GM19351 (cell line): ENCODE data around the gene MET.
"Not testable (repeated sequence)": the region's sequence is repeated elsewhere in the genome, so short reads cannot be mapped to it uniquely, and the experiment has no call there.

Experiments
- ATAC-seq: cut with Tn5 transposase; IDR thresholded peaks from one replicate; pipeline ENCODE4 v1.9.1; 2021; ENCODE audit warnings: mild to moderate bottlenecking, moderate library complexity; ENCODE audit not compliant: unreplicated experiment

MET gene

DNA sequence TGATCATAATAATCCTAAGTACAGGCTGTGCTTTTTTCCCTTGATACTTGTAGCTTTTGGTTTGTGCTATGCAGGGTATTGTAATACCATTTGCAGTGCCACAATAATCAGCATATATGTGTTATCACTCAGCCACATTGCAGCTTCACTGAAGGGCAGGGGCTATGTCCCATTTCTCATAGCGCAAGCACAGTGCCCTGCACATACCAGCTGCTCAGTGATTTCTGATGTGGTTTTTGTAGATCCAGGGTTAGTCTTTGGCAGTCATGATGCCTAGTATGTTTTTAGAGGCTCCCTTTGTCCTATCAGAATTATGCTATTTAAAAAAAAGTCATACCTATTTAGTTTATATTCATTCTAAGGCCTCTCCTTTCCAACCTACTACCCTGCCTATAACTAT lies 25.8 kb downstream of the MET start:
- ATAC-seq, result no peak

DNA sequence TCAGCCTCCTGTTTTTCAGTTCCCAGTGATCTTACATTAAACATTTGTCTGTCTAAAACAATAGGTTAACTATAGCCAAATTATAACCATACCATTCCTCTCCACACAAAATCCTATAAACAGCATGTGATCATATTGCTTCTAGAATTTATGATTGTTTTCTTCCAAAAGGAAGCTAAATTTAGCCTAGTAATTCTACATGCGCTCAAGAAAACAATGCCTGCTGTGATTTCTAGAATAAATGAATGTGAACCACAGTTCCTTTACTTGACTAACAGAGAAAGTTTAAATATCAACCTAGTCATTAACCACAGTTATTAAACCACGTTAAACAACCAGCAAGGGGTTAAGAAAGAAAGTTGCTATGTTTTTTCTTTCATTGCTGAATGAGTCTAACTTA lies 26.4 kb downstream of the MET start:
- no peak for ATAC-seq

DNA sequence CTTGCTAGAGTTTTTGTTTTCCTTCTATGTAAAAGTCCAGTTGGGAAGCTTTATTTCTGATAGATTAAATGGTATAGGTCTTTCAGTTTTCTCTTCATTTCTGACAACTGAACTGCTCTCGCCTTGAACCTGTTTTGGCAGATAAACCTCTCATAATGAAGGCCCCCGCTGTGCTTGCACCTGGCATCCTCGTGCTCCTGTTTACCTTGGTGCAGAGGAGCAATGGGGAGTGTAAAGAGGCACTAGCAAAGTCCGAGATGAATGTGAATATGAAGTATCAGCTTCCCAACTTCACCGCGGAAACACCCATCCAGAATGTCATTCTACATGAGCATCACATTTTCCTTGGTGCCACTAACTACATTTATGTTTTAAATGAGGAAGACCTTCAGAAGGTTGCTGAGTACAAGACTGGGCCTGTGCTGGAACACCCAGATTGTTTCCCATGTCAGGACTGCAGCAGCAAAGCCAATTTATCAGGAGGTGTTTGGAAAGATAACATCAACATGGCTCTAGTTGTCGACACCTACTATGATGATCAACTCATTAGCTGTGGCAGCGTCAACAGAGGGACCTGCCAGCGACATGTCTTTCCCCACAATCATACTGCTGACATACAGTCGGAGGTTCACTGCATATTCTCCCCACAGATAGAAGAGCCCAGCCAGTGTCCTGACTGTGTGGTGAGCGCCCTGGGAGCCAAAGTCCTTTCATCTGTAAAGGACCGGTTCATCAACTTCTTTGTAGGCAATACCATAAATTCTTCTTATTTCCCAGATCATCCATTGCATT lies 27.1 kb downstream of the MET start:
- ATAC-seq, result no peak

DNA sequence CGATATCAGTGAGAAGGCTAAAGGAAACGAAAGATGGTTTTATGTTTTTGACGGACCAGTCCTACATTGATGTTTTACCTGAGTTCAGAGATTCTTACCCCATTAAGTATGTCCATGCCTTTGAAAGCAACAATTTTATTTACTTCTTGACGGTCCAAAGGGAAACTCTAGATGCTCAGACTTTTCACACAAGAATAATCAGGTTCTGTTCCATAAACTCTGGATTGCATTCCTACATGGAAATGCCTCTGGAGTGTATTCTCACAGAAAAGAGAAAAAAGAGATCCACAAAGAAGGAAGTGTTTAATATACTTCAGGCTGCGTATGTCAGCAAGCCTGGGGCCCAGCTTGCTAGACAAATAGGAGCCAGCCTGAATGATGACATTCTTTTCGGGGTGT lies 27.7 kb downstream of the MET start:
- no peak for ATAC-seq

DNA sequence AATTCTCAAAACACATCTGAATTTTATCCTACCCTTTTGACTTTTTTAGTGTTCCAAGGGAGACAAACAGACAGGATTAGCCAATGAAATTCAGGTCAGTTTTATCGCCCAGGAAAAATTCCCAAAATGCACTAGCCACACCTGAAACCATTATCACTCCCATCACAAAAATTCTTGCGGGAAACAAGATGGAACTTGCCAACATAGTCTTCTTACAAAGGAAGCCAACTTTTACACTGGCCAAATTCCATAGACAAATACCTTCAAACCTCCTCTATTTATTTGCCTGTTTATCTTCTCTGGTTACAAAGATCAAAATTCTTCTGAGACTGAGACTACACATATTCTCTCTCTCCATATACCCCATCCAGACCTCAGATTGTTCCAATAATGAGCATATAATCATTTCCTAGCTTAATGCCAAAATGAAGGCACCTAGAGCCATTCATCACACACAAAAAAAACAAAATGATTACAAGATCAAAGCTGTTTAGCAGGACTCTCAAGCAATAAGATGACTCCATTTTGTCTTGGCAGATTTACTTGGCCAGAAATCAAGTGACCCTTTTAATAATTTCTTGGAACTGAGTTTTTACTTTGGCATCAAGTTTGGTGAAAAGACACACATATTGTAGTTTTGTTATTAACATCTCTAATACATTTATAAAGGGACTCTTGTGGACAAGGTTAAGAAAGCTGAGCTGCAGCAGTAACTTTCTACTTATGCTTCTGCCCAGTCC lies 30.2 kb downstream of the MET start:
- no peak for ATAC-seq

DNA sequence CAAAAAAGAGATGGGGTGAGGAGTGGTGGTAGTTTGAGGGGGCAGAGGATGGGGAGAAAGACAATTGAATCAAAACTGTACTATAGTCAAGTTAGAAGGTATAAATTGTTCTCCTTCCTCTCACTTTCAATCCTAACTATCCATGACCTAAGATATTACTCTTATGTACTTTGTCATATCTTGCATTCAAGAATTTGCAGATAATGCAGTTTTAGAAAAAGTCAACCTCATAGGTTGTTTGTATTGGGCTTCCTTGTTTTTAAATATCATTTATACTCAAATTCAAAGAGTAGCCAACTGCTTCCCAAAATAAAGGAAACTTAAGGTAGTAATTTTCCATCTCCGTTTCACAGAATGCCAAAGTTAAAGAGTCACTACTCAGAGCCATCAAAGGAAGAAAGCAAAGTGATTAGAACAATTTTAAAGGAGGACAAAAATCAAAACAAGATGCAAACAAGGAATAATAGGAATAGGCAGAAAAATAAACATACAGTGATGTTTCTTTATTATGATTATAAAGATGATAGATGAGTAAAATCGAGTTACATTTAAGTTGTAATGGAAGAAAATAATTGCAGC lies 32.7 kb downstream of the MET start:
- ATAC-seq, result no peak

DNA sequence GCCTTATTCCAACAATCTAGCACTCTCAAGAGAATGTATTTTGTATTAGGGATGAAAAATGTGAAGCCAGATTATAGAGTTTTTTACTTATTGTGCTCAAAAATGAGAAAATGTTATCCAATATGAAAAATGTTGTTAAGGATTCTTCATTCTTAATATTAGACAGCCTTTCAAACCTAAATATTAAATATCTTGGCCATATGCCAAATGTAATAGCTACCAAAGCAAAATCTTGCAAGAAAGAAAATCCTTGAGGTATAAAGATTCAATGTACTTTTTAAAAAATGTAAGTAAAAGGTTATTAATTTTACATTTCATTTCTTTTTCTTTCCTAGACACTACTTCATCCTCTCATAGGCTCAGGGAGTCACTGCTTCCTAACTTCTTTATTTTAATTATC lies 33.4 kb downstream of the MET start:
- no peak for ATAC-seq

DNA sequence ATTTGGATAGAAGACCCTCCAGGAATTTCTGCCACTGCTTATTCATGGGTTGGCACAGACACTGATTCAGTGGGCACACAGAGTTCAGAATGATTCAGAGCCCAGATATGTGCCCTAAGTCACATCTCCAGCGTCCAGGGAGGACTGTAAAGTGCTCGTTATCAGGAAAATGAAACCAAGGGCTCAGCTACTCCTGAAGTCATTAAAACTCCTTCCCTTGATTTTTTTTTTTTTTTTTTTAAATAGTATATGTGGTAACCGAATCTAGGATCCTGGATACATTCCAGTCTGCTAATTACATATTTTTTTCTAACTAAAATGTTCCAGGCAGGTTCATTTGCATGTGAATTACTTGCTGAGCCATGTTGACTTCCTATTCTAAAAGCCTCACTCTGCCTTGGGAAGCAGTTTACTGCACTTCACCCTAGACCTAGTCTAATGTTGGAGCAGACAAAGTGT lies 34.7 kb downstream of the MET start:
- no peak for ATAC-seq

DNA sequence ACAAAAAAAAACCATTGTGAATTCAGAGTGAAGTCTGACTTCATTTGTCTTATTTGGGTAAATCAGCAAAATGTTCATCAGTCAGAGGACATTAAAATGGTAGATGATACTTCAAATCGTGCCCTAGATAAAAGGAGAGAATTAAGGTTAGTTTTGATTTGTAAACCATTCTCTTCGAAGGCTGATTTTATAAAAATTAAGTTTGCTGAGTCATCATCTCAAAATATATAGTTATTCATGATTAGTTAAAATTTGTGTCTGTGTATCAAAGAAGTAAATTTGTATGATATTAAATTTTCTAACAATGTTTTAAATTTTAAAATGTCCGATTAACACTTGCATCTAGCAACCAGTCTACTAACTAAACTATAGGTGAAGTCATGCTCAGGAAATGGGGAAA lies 35.3 kb downstream of the MET start:
- no peak for ATAC-seq

DNA sequence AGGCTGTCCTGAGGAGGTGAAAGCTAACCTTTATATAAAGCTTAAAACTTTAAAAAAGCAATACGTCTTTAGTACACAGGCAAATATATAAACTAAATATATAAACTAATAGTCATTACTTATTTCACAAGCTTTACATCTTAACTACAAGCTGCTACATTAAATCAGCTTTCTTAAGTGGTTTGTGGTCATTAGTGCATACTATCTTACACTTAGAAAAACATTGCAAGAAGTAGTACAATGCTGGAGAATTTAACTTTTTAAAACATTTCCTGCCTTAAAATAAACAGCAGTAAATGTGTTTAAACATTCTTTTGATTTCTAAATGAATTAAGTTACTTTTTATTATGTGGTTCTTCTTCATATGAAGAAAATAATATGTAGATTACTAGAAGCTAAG lies 36.3 kb downstream of the MET start:
- no peak for ATAC-seq

DNA sequence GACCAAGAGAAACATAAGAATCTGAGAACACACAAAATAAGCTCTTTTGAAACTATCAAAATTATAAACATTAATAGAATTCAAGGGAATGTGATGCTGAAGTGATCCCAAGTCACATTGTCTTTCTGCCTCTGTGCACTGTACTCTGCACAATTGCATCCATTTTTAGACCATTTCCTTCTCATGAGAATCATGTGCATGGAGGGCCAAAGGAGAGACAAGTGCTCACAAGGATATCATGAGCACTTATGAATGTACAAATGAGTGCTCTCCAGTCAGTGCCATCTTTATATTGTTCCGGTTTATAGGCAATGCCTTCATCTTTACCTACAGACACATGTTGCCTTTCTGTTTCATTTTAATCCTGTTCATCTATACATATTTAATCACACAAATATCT lies 36.9 kb downstream of the MET start:
- no peak for ATAC-seq

DNA sequence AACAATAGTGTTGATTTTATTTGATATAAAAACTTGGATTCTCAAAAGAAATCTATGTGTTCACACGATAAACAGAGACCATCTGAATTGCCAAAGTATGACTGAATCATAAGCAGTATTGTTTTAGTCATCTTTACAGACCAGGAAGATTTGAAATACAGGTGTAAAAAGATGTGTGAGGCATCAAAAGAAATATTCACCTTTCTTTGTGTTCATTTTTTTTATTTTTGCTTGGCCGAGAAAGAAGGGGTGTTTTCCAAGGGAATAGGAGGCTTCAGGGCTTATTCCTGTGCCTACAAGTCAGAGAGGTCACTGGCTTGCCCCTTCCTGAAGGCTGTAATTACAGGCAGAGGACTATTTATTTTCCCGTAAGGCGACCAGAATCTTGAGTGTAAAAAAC lies 37.3 kb downstream of the MET start:
- ATAC-seq, result no peak

DNA sequence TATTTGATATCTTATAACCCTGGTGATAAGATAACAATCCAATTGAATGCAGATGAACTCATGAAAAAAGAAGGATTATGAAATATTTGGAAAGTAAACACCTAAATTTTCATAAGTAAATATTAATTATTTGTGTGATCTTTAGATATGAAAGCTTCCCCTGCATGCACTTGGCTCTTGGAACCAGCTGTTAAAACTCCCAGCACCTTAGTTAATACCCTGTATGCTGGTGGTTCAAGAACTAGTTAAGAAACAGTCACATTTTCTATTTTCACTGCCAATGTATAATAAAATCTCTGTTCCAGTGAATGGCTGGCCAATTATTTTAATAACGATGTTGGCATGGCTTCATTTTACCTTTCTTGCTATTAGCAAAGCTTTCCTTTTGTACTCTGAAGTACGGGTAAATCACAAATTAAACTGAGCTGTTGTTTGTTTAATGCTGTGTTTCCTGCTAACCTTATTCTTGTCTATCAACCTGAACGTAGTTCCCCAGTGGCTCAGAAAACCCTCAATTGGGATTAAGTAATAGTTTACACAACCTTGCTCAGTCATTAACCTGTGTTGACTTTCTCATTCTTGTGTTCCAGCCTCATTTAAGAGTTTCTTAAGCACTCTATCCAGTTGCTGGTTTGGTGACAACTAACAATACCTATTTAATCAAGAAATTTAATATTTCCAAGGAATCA lies 38.9 kb downstream of the MET start:
- no peak for ATAC-seq

DNA sequence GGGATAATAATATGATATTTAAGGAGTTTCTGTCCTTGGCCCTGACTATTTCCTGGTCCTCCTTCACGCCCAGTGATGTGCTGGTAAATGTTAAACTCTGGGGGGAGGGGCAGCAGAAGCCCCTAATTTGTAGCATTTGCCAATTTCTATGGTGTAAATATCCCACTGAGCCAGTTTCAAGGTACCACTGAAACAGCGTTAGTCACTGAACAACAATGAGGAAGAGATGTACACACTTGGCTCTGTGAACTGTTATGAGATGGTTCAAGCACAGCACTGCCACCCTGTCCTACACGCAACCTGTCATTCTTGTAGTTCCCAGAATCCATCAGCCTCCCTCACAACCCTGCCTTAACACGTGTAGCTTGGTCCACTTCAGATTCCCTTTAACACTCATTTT lies 39.8 kb downstream of the MET start:
- no peak for ATAC-seq

DNA sequence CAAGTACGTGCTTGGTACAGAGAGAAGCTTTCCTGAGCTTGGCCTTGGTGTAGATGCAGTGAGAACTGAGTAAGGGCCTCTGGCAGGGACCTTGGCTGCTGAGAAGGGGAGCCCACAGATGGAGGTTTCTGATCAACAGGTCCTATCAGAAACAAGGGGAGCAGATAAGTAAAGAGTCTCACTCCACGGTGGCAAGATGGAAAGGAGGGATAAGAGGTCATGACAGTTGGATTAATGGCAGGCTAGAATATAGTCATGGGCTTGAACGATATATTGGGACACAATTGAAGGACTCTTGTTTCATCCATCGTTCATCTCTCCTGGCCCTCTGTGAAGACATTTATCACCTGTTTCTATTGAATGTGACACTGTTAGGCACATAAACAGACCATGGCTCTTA lies 41.5 kb downstream of the MET start:
- no peak for ATAC-seq

DNA sequence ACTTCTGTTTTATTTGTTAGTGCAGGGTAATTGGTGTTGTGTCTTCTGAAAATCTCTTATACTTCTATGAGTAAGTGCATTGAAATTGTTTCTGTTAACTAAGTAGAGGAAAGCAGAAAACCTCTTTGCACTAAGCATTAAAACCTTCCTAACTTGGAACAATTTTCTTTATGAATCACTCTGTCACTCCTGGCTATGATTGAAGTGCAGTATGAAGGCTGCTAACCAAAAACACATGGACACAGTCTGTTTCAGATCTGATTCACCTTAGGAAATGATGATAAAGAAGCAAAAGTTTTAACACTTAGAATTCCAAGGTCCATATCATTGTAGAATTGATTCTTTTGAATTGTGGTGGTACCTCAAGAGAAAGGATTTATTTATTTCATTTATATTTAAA lies 41.9 kb downstream of the MET start:
- ATAC-seq, result no peak

DNA sequence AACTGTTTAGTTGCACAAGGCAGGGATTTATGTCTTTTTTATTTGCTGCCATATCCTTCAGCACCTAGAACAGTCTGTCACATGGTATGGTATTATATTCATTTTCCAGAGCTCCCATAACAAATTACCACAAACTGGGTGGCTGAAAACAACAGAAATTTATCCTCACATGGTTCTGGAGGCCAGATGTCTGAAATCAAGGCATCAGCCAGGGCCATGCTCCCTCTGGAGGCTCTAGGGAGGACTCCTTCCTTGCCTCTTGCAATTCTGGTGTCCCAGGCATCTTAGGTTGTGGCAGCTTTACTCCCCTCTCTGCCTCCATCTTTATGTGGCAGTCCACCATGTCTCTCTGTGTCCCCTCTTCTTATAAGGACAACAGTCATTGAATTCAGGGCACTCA lies 43.1 kb downstream of the MET start:
- no peak for ATAC-seq

DNA sequence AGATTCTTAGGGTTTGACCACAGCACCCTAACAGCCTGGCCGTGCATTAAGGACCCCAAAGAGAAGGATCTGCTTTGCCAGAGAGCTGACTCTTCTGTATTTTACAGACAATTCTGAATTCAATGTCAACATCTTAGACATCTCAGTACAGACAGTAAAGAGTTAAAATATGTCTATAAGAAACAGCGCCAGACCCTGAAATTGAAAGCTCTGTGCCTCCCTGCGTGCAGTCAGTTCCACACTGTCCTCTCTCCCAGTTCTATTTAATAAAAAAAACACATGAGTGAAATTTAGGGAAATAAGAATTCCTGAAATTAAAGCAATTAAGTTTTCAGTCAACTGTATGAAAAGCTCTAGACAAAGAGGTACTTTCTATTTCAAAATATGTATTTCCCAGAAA lies 45.1 kb downstream of the MET start:
- no peak for ATAC-seq

DNA sequence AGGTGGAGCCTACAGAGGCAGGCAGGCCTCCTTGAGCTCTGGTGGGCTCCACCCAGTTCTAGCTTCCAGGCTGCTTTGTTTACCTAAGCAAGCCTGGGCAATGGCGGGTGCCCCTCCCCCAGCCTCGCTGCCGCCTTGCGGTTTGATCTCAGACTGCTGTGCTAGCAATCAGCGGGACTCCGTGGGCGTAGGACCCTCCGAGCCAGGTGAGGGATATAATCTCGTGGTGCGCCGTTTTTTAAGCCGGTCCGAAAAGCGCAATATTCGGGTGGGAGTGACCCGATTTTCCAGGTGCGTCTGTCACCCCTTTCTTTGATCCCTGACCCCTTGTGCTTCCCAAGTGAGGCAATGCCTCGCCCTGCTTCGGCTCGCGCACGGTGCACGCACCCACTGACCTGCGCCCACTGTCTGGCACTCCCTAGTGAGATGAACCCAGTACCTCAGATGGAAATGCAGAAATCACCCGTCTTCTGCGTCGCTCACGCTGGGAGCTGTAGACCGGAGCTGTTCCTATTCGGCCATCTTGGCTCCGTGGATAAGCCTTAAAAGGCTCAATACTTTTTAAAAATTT lies 52.0 kb downstream of the MET start:
- ATAC-seq, result not testable (repeated sequence)

DNA sequence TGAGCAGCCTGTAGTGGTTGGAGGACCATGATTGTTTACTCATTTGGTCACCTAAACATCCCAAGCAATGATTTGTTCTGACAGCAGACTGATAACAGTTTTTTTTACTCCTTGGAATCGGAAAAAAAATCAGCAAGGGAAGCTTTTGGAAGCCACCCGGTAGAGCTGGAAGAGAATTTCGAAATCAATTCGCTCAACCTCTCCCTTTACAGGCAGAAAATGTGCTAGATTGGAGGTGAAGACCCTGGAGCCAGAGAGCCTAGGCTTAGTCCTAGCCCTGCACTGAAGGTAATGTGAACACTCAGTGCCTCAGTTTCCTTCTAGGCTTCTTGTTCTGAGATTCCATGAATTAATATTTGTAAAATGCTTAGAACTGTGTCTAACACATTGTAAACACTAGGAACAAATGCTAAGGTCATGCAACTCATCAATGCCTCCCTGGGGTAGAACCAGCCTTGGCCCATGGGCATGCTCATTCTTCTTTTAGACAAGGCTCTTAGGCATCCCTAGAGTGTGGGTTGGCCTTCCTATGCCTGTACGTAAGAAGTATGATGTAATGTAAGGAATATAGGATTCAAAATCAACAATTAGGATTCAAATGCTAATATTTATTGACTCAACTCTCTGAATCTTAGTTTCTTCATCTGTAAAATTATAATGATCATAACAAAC lies 52.7 kb downstream of the MET start:
- ATAC-seq, result no peak

DNA sequence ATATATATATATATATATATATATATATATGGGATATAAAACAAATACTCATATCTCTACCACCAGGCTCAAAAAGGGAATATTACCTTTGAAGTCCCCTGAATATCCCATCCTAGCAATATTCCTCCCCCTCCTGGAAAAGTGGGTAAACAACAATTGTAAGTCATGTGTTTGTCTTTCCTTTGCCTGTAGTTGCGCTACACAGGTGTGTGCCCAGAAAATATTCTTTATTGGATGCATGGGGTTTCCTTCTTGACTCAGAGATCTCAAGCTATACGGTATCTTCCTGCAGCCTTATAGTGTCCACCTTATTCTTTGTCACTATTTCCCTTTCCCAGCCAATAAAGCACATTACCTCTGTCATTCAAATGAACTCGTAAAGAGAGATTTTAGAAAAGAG lies 54.2 kb downstream of the MET start:
- no peak for ATAC-seq
